ENCODE results near the gene ALDH1L1. TPM values are rescaled to one million over a fixed set of nuclear protein-coding genes. Genes with fewer than 3 reads are reported as not detected.

ALDH1L1 gene
- total and polyA plus RNA-seq, 2 of the 8 experiments (the other 6 are each of a cell fraction or from before 2014, with no cell fraction given) = 0.98 to 1.6 TPM

- Histone ChIP-seq H4K5ac (ENCODE audit: insufficient read length, low read depth, low read length) (no peak overlapping the region), H3K9ac (replicated peaks in 1 of 4; ENCODE audit: extremely low read depth in 1 of 4, low read depth in 3 of 4, low read length in 3 of 4) (no peak overlapping the region), H3K56ac (replicated peaks; ENCODE audit: insufficient read length, low read depth, low read length) (no peak overlapping the region), H3K79me1 (ENCODE audit: low read depth, low read length) (no peaks in the 10 kb centered on the region), H2BK120ac (replicated peaks; ENCODE audit: low read depth, low read length) (no peak overlapping the region), H3K14ac (ENCODE audit: insufficient read length) (no peak overlapping the region), H3K4me3 (ENCODE audit: extremely low read depth in 1 of 4, insufficient read depth in 2 of 4, low read depth in 3 of 4, low read length in 4 of 4) (no peak overlapping the region), H4K91ac (replicated peaks; ENCODE audit: insufficient read length, low read length) (no peak overlapping the region), H3K4me2 (ENCODE audit: insufficient read depth in 1 of 2, low read depth in 2 of 2, low read length in 2 of 2) (no peak overlapping the region), H3K4ac (replicated peaks; ENCODE audit: insufficient read length, low read depth, low read length) (no peak overlapping the region), H2BK5ac (ENCODE audit: low read depth, low read length) (no peak overlapping the region), H3K4me1 (replicated peaks in 1 of 4; ENCODE audit: control insufficient read depth in 3 of 4, insufficient read depth in 4 of 4, low read length in 3 of 4) (no peaks in the 10 kb centered on the region), H3K27me3 (replicated peaks in 1 of 4; ENCODE audit: control insufficient read depth in 3 of 4, extremely low read depth in 1 of 4, insufficient read depth in 3 of 4, low read length in 3 of 4) (no peaks in the 10 kb centered on the region), H2BK20ac (ENCODE audit: low read length) (no peak overlapping the region), H2AK5ac (ENCODE audit: low read depth, low read length) (no peak overlapping the region), H3K23me2 (ENCODE audit: low read depth, low read length) (no peaks in the 10 kb centered on the region), H2BK15ac (ENCODE audit: low read length) (no peak overlapping the region), H4K8ac (ENCODE audit: extremely low read depth, insufficient read depth, low read length) (no peak overlapping the region; the same call in 1 of the 2 replicates), H2AFZ (ENCODE audit: low read length) (no peak overlapping the region), H3K18ac (ENCODE audit: extremely low read depth, low read length) (no peak overlapping the region), H4K20me1 (replicated peaks in 1 of 2; ENCODE audit: control insufficient read depth in 1 of 2, insufficient read depth in 2 of 2, low read length in 2 of 2) (no peaks in the 10 kb centered on the region), H3K27ac (ENCODE audit: low read depth, low read length) (no peak overlapping the region), H3K79me2 (ENCODE audit: control insufficient read depth in 1 of 2, insufficient read depth in 2 of 2, low read length in 2 of 2) (no peaks in the 10 kb centered on the region), H3K36me3 (ENCODE audit: control insufficient read depth in 2 of 4, insufficient read depth in 4 of 4, low read length in 3 of 4) (no peaks in the 10 kb centered on the region), H3K9me3 (ENCODE audit: insufficient read depth in 2 of 2, low read depth in 1 of 2, low read length in 1 of 2) (no peaks in the 10 kb centered on the region), H2BK12ac (ENCODE audit: low read depth, low read length) (no peak overlapping the region), H3K23ac (ENCODE audit: insufficient read length) (no peak overlapping the region)
- WGBS, 2 experiments (ENCODE audit: extremely low coverage in 1 of 2, insufficient coverage in 1 of 2, insufficient read length in 1 of 2, insufficient replicate concordance in 2 of 2, low coverage in 1 of 2, low lambda C conversion rate in 2 of 2, missing lambda C conversion rate in 1 of 2) = 82% methylated on average over 15 of the region's 15 CpGs; no CpG with 5 or more reads in 1 of the 2 experiments
- POLR2A ChIA-PET (ENCODE audit: partially characterized antibody) = no interaction called here
- DNase-seq (ENCODE audit: low read depth in 1 of 2, low spot score in 2 of 2) (peak in 1 of 2 experiments; percentile 19), FAIRE-seq (no peak)
- CTCF ChIA-PET (ENCODE audit: partially characterized antibody) = interaction anchor here (1.3 to 7.1 kb wide), 4 partner anchors 15 to 50 kb away, joined by 3 to 58 read pairs (median 17); no protein-coding TSS in a partner anchor
- TF ChIP-seq KDM1A (IDR thresholded peaks at IDR 0.05; ENCODE audit: borderline replicate concordance, low read length) (no peak), PHF8 (conservative IDR thresholded peaks at IDR 0.05; ENCODE audit: low read depth, low read length) (no peak), RBBP5 (IDR thresholded peaks at IDR 0.05; ENCODE audit: borderline replicate concordance, low read depth, low read length) (no peak), SUZ12 (IDR thresholded peaks at IDR 0.05; ENCODE audit: low read length) (no peak), SP1 (IDR thresholded peaks at IDR 0.05; ENCODE audit: low read depth, low read length) (no peak), CTCF (IDR thresholded peaks at IDR 0.05; ENCODE audit: control extremely low read depth in 1 of 3, insufficient read depth in 1 of 3, low read depth in 1 of 3, low read length in 3 of 3) (no peak), JUND (IDR thresholded peaks at IDR 0.05; ENCODE audit: low read length) (no peak)
Observed at GRCh38 chr3:126147932-126148683, 32.3 kb downstream of the ALDH1L1 start.
